ENCODE measurements around the gene CPA4. TPM values are rescaled to one million over a fixed set of nuclear protein-coding genes. Genes with fewer than 3 reads are reported as not detected.

Gene CPA4
- total RNA-seq, 6 experiments from 2014 or later = not detected

- Histone ChIP-seq H3K36me3 (no peaks in the 10 kb centered on the region), H3K4me3 (no peak overlapping the region), H3K9me3 (no peaks in the 10 kb centered on the region), H3K4me1 (peaks cover 0 to 5% (median 0%) of the 10 kb centered on the region in 4 donors), H3K27ac (peak overlapping the region in 1 of 3 donors; percentile 36), H3K27me3 (no peaks in the 10 kb centered on the region)
- intact Hi-C loops (cut with DNase I) = no loop called here
- TF ChIP-seq, protein P1, sequence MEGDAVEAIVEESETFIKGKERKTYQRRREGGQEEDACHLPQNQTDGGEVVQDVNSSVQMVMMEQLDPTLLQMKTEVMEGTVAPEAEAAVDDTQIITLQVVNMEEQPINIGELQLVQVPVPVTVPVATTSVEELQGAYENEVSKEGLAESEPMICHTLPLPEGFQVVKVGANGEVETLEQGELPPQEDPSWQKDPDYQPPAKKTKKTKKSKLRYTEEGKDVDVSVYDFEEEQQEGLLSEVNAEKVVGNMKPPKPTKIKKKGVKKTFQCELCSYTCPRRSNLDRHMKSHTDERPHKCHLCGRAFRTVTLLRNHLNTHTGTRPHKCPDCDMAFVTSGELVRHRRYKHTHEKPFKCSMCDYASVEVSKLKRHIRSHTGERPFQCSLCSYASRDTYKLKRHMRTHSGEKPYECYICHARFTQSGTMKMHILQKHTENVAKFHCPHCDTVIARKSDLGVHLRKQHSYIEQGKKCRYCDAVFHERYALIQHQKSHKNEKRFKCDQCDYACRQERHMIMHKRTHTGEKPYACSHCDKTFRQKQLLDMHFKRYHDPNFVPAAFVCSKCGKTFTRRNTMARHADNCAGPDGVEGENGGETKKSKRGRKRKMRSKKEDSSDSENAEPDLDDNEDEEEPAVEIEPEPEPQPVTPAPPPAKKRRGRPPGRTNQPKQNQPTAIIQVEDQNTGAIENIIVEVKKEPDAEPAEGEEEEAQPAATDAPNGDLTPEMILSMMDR (IDR thresholded peaks at IDR 0.05) = no peak
- TF ChIP-seq POLR2A (IDR thresholded peaks at IDR 0.05) = no peak
- WGBS (ENCODE audit: insufficient coverage, low coverage, low lambda C conversion rate, missing lambda C conversion rate) = 13% methylated on average over 6 of the region's 10 CpGs
- DNase-seq (peak in 2 of 3 donors; percentile 33 to 48), ATAC-seq (peak; percentile 63 to 84 (median 68))
These were observed 76.2 kb downstream of the CPA4 start for GRCh38 chr7:130369110-130369711.

GRCh38 chr7:130369831-130370550 lies 77.0 kb downstream of the CPA4 start:
- ATAC-seq = no peak
- Histone ChIP-seq H3K27ac (no peak overlapping the region), H3K4me1 (peaks cover 0 to 5% (median 0%) of the 10 kb centered on the region in 4 donors), H3K9me3 (no peaks in the 10 kb centered on the region), H3K27me3 (no peaks in the 10 kb centered on the region), H3K4me3 (no peak overlapping the region), H3K36me3 (no peaks in the 10 kb centered on the region)
- no peak for TF ChIP-seq POLR2A (IDR thresholded peaks at IDR 0.05)
- TF ChIP-seq, protein P1 (IDR thresholded peaks at IDR 0.05) = no peak
- DNase-seq = peak in 1 of 3 donors; percentile 26
- 52% methylated on average over 3 of the region's 3 CpGs for WGBS (ENCODE audit: insufficient coverage, low coverage, low lambda C conversion rate, missing lambda C conversion rate)
- intact Hi-C loops (cut with DNase I) = no loop called here

- no peak overlapping the region for H3K27ac ChIP-seq
- no CpG with 5 or more reads among the region's 3 CpGs for WGBS (ENCODE audit: insufficient coverage, low coverage, low lambda C conversion rate, missing lambda C conversion rate)
- peak in 1 of 3 donors; percentile 15 for DNase-seq
These were observed 78.1 kb downstream of the CPA4 start for GRCh38 chr7:130371046-130371445.

DNA sequence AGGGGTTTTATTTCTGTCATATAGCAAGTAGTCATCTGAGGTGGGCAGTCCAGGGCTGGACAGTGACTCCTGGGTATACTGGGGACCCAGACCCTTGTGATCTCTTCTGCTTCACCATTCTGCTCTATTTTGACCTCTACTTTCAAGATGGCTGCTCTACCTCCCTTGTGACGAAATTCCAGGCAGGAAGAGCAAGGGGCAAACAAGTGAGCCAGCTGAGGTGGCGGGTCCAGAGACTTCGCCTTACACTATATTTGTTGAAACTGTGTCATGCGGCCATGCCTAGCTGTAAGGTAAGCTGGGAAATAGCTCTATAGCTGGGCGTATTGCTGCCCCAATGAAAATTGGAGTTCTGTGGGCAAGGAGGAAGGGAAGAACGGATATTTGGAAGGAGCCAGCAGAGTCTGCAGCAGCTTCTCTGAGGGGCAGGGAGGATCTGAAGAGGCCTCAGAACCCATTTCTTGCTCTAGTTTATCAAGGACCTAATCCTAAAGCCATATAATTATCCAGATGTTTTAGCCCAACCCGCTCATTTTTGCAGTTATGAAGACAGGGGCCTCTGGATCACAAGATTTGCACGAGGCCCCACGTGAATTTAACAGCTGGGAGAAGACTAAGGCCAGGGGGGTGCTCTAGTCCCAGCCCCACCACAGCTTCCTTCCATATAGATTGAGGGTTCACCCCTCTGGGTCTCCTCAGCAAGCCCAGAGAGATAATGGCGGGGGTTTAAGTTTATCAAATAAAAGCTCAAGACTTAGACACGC lies 79.6 kb downstream of the CPA4 start:
- intact Hi-C loops (cut with DNase I) = no loop called here
- no peak overlapping the region for H3K4me3 ChIP-seq
- DNase-seq (no peak), ATAC-seq (no peak)
- H3K27ac ChIP-seq = peak overlapping the region; percentile 40 to 78 (median 53)
- no peaks in the 10 kb centered on the region for H3K9me3 ChIP-seq
- H3K4me1 ChIP-seq = peaks cover 0 to 5% (median 0%) of the 10 kb centered on the region in 4 donors
- H3K36me3 ChIP-seq = no peaks in the 10 kb centered on the region
- 56% methylated on average over 9 of the region's 11 CpGs for WGBS (ENCODE audit: insufficient coverage, low coverage, low lambda C conversion rate, missing lambda C conversion rate)
- H3K27me3 ChIP-seq = no peaks in the 10 kb centered on the region
- TF ChIP-seq, protein P1 (IDR thresholded peaks at IDR 0.05) = no peak
- no peak for TF ChIP-seq POLR2A (IDR thresholded peaks at IDR 0.05)

More at GRCh38 chr7:130371046-130371445, 78.1 kb downstream of the CPA4 start:
- Histone ChIP-seq H3K36me3 (no peaks in the 10 kb centered on the region), H3K4me3 (no peak overlapping the region), H3K27me3 (no peaks in the 10 kb centered on the region), H3K9me3 (no peaks in the 10 kb centered on the region), H3K4me1 (peaks cover 0 to 5% (median 0%) of the 10 kb centered on the region in 4 donors)
- intact Hi-C loops (cut with DNase I) = no loop called here
- no peak for TF ChIP-seq POLR2A (IDR thresholded peaks at IDR 0.05)
- TF ChIP-seq, protein P1 (IDR thresholded peaks at IDR 0.05) = no peak
- no peak for ATAC-seq

Other genes with a start within 250 kb of the CPA4 start
- gene ZC3HC1, start 241.8 kb upstream of the CPA4 start, total RNA-seq = 10 to 100 TPM in 4 of 6 experiments, 1 to 10 TPM in 2; 8.0 to 12.1 (median 11.0) TPM
- gene KLHDC10, start 222.6 kb upstream of the CPA4 start, total RNA-seq = 10 to 100 TPM; 12.7 to 35.4 (median 21.7) TPM
- 10 to 100 TPM in 2 of 6 experiments, 1 to 10 TPM in 4; 5.8 to 10.9 (median 8.9) TPM for gene TMEM209, start 87.8 kb upstream of the CPA4 start, total RNA-seq
- gene SSMEM1, start 85.3 kb upstream of the CPA4 start, total RNA-seq = not detected
- not detected for gene CPA2, start 26.3 kb upstream of the CPA4 start, total RNA-seq
- not detected for gene CPA5, start 51.7 kb downstream of the CPA4 start, total RNA-seq
- gene CPA1, start 87.3 kb downstream of the CPA4 start, total RNA-seq = not detected
- 10 to 100 TPM in 1 of 6 experiments, 1 to 10 TPM in 5; 2.6 to 11.7 (median 4.6) TPM for gene CEP41, start 147.9 kb downstream of the CPA4 start, total RNA-seq
- 10 to 100 TPM; 23.4 to 46.9 (median 31.2) TPM for gene MEST, start 198.9 kb downstream of the CPA4 start, total RNA-seq